PC-9 (cell line): ENCODE results near the gene RBFOX1. TPM values are rescaled to one million over a fixed set of nuclear protein-coding genes. Genes with fewer than 3 reads are reported as not detected.

Experiments
- BruUV-seq: library from RNA; stranded (reverse); fragments of 400-500 nt; replicated peaks from 2 replicates; lab custom pipeline; 2021; lab: Mats Ljungman, UMichigan
- CTCF ChIA-PET: fragments of 300-600 bp; sonication (Branson Sonifier 250); formaldehyde crosslinking; loops from one replicate; lab custom pipeline; 2022; ENCODE audit warnings: antibody characterized with exemption; lab: Charles Lee
- POLR2A ChIA-PET: fragments of 300-600 bp; sonication (Branson Sonifier 250); formaldehyde crosslinking; loops from one replicate; lab custom pipeline; 2022; ENCODE audit warnings: antibody characterized with exemption; ENCODE audit not compliant: unreplicated experiment; lab: Charles Lee
- DNase-seq, 2 experiments: peaks; one replicate each; pipeline versions ENCODE4 v3.0.0 to v3.0.0-alpha.2; 2015 to 2022; ENCODE audit warnings: mixed read lengths in 1 of 2
- H2AFZ ChIP-seq: fragments of 200-600 bp; sonication (generic); 2 replicates; pipeline ENCODE4 v1.8.1; 2017; ENCODE audit warnings: antibody characterized with exemption
- H3F3A ChIP-seq: fragments of 200-600 bp; sonication (generic); 2 replicates; pipeline ENCODE4 v1.8.1; 2017; ENCODE audit warnings: antibody characterized with exemption, mild to moderate bottlenecking, low read depth; ENCODE audit not compliant: insufficient read depth
- H3K27ac ChIP-seq: fragments of 200-600 bp; sonication (generic); 2 replicates; pipeline ENCODE4 v1.6.1; 2016; ENCODE audit warnings: mixed run types
- H3K27me3 ChIP-seq: fragments of 200-600 bp; sonication (generic); 2 replicates; pipeline ENCODE4 v1.6.1; 2016; ENCODE audit warnings: low read depth, mixed run types; ENCODE audit not compliant: insufficient read depth
- H3K36me3 ChIP-seq: fragments of 200-600 bp; sonication (generic); 2 replicates; pipeline ENCODE4 v1.6.1; 2016; ENCODE audit warnings: low read depth, mixed run types
- H3K4me1 ChIP-seq: fragments of 200-600 bp; sonication (generic); replicated peaks from 2 replicates; pipeline ENCODE4 v1.6.1; 2016; ENCODE audit warnings: mixed run types; ENCODE audit not compliant: insufficient read depth
- H3K4me2 ChIP-seq: fragments of 200-600 bp; sonication (generic); 2 replicates; pipeline ENCODE4 v1.6.1; 2017; ENCODE audit warnings: mixed run types
- H3K4me3 ChIP-seq: fragments of 200-600 bp; sonication (generic); 2 replicates; pipeline ENCODE4 v1.6.1; 2016; ENCODE audit warnings: mixed run types
- H3K79me2 ChIP-seq: fragments of 200-600 bp; sonication (generic); 2 replicates; pipeline ENCODE4 v1.6.1; 2017; ENCODE audit warnings: low read depth, mixed run types
- H3K9me2 ChIP-seq: fragments of 200-600 bp; sonication (generic); 2 replicates; pipeline ENCODE4 v1.8.1; 2017; ENCODE audit warnings: mild to moderate bottlenecking; ENCODE audit not compliant: insufficient read depth
- H3K9me3 ChIP-seq: fragments of 200-600 bp; sonication (generic); 2 replicates; pipeline ENCODE4 v1.8.1; 2016; ENCODE audit warnings: low read depth; ENCODE audit not compliant: insufficient read depth
- H4K20me1 ChIP-seq: fragments of 200-600 bp; sonication (generic); 2 replicates; pipeline ENCODE4 v1.8.1; 2017; ENCODE audit not compliant: insufficient read depth
- EZH2 ChIP-seq: fragments of 200-600 bp; sonication (generic); IDR thresholded peaks from 2 replicates; pipeline ENCODE4 v1.8.0; 2017; ENCODE audit warnings: antibody characterized with exemption, low read depth
- intact Hi-C: fragments of 100-400 bp; cut with micrococcal nuclease; formaldehyde crosslinking; loops from one replicate; pipeline ENCODE4 v1.10.0; 2022; ENCODE audit not compliant: unreplicated experiment
- total RNA-seq: library from RNA; stranded (reverse); gene quantifications from 2 replicates; pipeline ENCODE4 v1.2.3, GENCODE V29; 2021
- TF ChIP-seq, protein P1 (sequence below): fragments of 200-600 bp; sonication (generic); conservative IDR thresholded peaks from 2 replicates; pipeline ENCODE4 v1.6.1; 2017; ENCODE audit warnings: mixed run types, antibody characterized with exemption, mild to moderate bottlenecking, moderate library complexity

Gene RBFOX1
- total RNA-seq, 1 experiment from 2014 or later: not detected

- Histone ChIP-seq H3K79me2 (no peaks in the 10 kb centered on the region), H3K4me3 (no peak overlapping the region), H3K9me2 (no peaks in the 10 kb centered on the region), H3K9me3 (no peaks in the 10 kb centered on the region), H3K27me3 (no peaks in the 10 kb centered on the region; the same call in 1 of the 2 replicates), H3F3A (0 out of 2 replicates have a peak, but pooled peaks cover 3% of the 10 kb centered on the region), H2AFZ (no peak overlapping the region), H3K4me2 (no peak overlapping the region), H3K27ac (no peak overlapping the region), H3K36me3 (no peaks in the 10 kb centered on the region), H4K20me1 (no peaks in the 10 kb centered on the region), H3K4me1 (no peaks in the 10 kb centered on the region)
- no peak for TF ChIP-seq EZH2
- TF ChIP-seq, protein P1, sequence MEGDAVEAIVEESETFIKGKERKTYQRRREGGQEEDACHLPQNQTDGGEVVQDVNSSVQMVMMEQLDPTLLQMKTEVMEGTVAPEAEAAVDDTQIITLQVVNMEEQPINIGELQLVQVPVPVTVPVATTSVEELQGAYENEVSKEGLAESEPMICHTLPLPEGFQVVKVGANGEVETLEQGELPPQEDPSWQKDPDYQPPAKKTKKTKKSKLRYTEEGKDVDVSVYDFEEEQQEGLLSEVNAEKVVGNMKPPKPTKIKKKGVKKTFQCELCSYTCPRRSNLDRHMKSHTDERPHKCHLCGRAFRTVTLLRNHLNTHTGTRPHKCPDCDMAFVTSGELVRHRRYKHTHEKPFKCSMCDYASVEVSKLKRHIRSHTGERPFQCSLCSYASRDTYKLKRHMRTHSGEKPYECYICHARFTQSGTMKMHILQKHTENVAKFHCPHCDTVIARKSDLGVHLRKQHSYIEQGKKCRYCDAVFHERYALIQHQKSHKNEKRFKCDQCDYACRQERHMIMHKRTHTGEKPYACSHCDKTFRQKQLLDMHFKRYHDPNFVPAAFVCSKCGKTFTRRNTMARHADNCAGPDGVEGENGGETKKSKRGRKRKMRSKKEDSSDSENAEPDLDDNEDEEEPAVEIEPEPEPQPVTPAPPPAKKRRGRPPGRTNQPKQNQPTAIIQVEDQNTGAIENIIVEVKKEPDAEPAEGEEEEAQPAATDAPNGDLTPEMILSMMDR: no peak
- BruUV-seq: no TSS peak
- CTCF ChIA-PET: no interaction called here
- no peak for DNase-seq
- intact Hi-C loops: no loop called here
- POLR2A ChIA-PET: no interaction called here
These were observed 28.9 kb downstream of the RBFOX1 start for GRCh38 chr16:7361416-7362129.

- no TSS peak for BruUV-seq
- no peak overlapping the region for H3K4me3 ChIP-seq
- no peaks in the 10 kb centered on the region for H4K20me1 ChIP-seq
- H3K36me3 ChIP-seq: no peaks in the 10 kb centered on the region
- TF ChIP-seq, protein P1: no peak
- TF ChIP-seq EZH2: no peak
- no peak overlapping the region for H2AFZ ChIP-seq
- no peaks in the 10 kb centered on the region for H3K9me2 ChIP-seq
- no peaks in the 10 kb centered on the region for H3K4me1 ChIP-seq
- H3K79me2 ChIP-seq: no peaks in the 10 kb centered on the region
- H3K9me3 ChIP-seq: no peaks in the 10 kb centered on the region
- intact Hi-C loops: no loop called here
- ChIA-PET CTCF (no interaction called here), POLR2A (no interaction called here)
- H3F3A ChIP-seq: 0 out of 2 replicates have a peak, but pooled peaks cover 3% of the 10 kb centered on the region
- no peak for DNase-seq
- no peak overlapping the region for H3K4me2 ChIP-seq
- no peak overlapping the region for H3K27ac ChIP-seq
- H3K27me3 ChIP-seq: no peaks in the 10 kb centered on the region; the same call in 1 of the 2 replicates
These were observed 29.6 kb downstream of the RBFOX1 start for GRCh38 chr16:7362231-7362630.

GRCh38 chr16:7363422-7364417, 31.1 kb downstream of the RBFOX1 start:
- no peaks in the 10 kb centered on the region for H3K4me1 ChIP-seq
- H3K36me3 ChIP-seq: no peaks in the 10 kb centered on the region
- TF ChIP-seq, protein P1: no peak
- TF ChIP-seq EZH2: no peak
- no peaks in the 10 kb centered on the region for H4K20me1 ChIP-seq
- H3K27ac ChIP-seq: no peak overlapping the region
- DNase-seq: no peak
- CTCF ChIA-PET: no interaction called here
- intact Hi-C loops: no loop called here
- no peaks in the 10 kb centered on the region for H3K9me2 ChIP-seq
- no peak overlapping the region for H2AFZ ChIP-seq
- H3K4me2 ChIP-seq: no peak overlapping the region
- H3F3A ChIP-seq: 0 out of 2 replicates have a peak, but pooled peaks cover 3% of the 10 kb centered on the region
- no peaks in the 10 kb centered on the region for H3K9me3 ChIP-seq
- H3K4me3 ChIP-seq: no peak overlapping the region
- BruUV-seq: no TSS peak
- POLR2A ChIA-PET: interaction anchor here (0.6 kb wide), 1 partner anchor 324 kb away, joined by 4 read pairs; no protein-coding TSS in a partner anchor
- no peaks in the 10 kb centered on the region; the same call in 1 of the 2 replicates for H3K27me3 ChIP-seq
- no peaks in the 10 kb centered on the region for H3K79me2 ChIP-seq
